Caco-2 (cell line): Measurements from ENCODE around the gene FBXO15. TPM values are rescaled to one million over a fixed set of nuclear protein-coding genes. Genes with fewer than 3 reads are reported as not detected.

Experiments
- BruUV-seq: library from RNA; stranded (reverse); fragments of 400-500 nt; replicated peaks from 2 replicates; lab custom pipeline; 2021; lab: Mats Ljungman, UMichigan
- CTCF ChIA-PET: fragments of 300-600 bp; sonication (Branson Sonifier 250); formaldehyde crosslinking; loops from one replicate; lab custom pipeline; 2022; ENCODE audit warnings: antibody characterized with exemption; lab: Charles Lee
- POLR2A ChIA-PET: fragments of 300-600 bp; sonication (Branson Sonifier 250); formaldehyde crosslinking; loops from one replicate; lab custom pipeline; 2022; ENCODE audit warnings: antibody characterized with exemption; lab: Charles Lee
- DNase-seq, 2 experiments: peaks; one replicate each; pipeline versions ENCODE4 v3.0.0 to v3.0.0-alpha.2; 2020 to 2022
- H3K27me3 ChIP-seq: replicated peaks from 2 replicates; pipeline ENCODE4 v1.6.0; 2011; ENCODE audit warnings: low read length; ENCODE audit not compliant: control insufficient read depth, insufficient read depth
- H3K36me3 ChIP-seq: 2 replicates; pipeline ENCODE4 v1.5.1; 2011; ENCODE audit warnings: low read length; ENCODE audit not compliant: control insufficient read depth, insufficient read depth
- H3K4me1 ChIP-seq: fragments of 250-450 bp; sonication (Bioruptor Pico); 2 replicates; pipeline ENCODE4 v1.5.1; 2020; ENCODE audit warnings: mild to moderate bottlenecking
- H3K4me3 ChIP-seq: 2 replicates; pipeline ENCODE4 v1.5.1; 2011; ENCODE audit warnings: low read depth, mild to moderate bottlenecking, control low read depth, low read length
- H3K9me3 ChIP-seq: fragments of 250-450 bp; sonication (Bioruptor Pico); 2 replicates; pipeline ENCODE4 v1.5.1; 2020; ENCODE audit warnings: mild to moderate bottlenecking, moderate library complexity
- H3K27ac Mint-ChIP-seq: one replicate; pipeline ENCODE4 v1.8.0; 2022; ENCODE audit warnings: mixed read lengths; ENCODE audit not compliant: unreplicated experiment
- H3K27me3 Mint-ChIP-seq: one replicate; pipeline ENCODE4 v1.8.0; 2022; ENCODE audit warnings: mixed read lengths; ENCODE audit not compliant: insufficient read depth, unreplicated experiment
- H3K36me3 Mint-ChIP-seq: one replicate; pipeline ENCODE4 v1.8.0; 2022; ENCODE audit warnings: mild to moderate bottlenecking, mixed read lengths; ENCODE audit not compliant: insufficient read depth, unreplicated experiment
- H3K4me1 Mint-ChIP-seq: one replicate; pipeline ENCODE4 v1.8.0; 2022; ENCODE audit warnings: low read depth, mixed read lengths; ENCODE audit not compliant: unreplicated experiment
- H3K4me3 Mint-ChIP-seq: one replicate; pipeline ENCODE4 v1.8.0; 2022; ENCODE audit warnings: mild to moderate bottlenecking, moderate library complexity, mixed read lengths; ENCODE audit not compliant: unreplicated experiment
- H3K9me3 Mint-ChIP-seq: one replicate; pipeline ENCODE4 v1.8.0; 2022; ENCODE audit warnings: mixed read lengths; ENCODE audit not compliant: unreplicated experiment
- intact Hi-C: fragments of 100-400 bp; cut with micrococcal nuclease; formaldehyde crosslinking; loops from one replicate; pipeline ENCODE4 v1.10.0; 2022; ENCODE audit not compliant: unreplicated experiment
- total RNA-seq: library from RNA; stranded (reverse); gene quantifications from 2 replicates; pipeline ENCODE4 v1.2.3, GENCODE V29; 2022
- TF ChIP-seq, protein P1 (sequence below), 2 experiments: fragments of 200-600 bp in 1 of 2; IDR thresholded peaks; 1 replicate in 1 of 2; 2 replicates in 1 of 2; pipeline versions ENCODE4 v1.5.1 to v1.8.0; 2011 to 2022; ENCODE audit warnings: antibody characterized with exemption in 1 of 2, control low read depth in 1 of 2, inconsistent platforms in 1 of 2, low read depth in 1 of 2, low read length in 1 of 2, mild to moderate bottlenecking in 1 of 2, moderate library complexity in 1 of 2; ENCODE audit not compliant: insufficient read depth in 1 of 2, severe bottlenecking in 1 of 2, unreplicated experiment in 1 of 2

The FBXO15 gene
- total RNA-seq, 1 experiment from 2014 or later: 0.29 TPM

DNA sequence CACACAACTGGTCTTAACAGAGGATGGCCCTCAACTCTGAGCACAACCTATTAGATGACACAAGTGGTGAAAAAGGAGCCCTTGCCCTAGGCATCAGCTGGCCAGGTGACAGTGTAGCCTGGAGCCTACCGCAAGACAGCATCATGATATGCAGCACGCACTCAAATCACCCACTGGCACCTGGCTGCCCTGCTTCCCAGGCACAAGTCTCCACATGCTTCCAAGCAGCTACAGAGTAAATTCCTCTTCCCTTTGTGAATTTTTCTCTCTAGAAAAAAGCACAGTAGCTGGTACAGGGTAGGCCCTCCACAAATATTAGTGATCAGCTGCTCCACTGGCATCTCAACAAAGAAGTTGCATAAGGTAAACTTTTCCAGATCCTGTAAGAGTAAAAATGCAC is 6.0 kb downstream of the FBXO15 start:
- Histone ChIP-seq H3K4me1 (no peaks in the 10 kb centered on the region), H3K36me3 (no peaks in the 10 kb centered on the region), H3K27me3 (no peaks in the 10 kb centered on the region), H3K4me3 (no peak overlapping the region), H3K9me3 (no peaks in the 10 kb centered on the region)
- H3K4me3 Mint-ChIP-seq: no peak overlapping the region
- DNase-seq: no peak
- no TSS peak for BruUV-seq
- intact Hi-C loops: no loop called here
- CTCF ChIA-PET: no interaction called here
- no peaks in the 10 kb centered on the region for H3K36me3 Mint-ChIP-seq
- H3K27ac Mint-ChIP-seq: no peak overlapping the region
- no peaks in the 10 kb centered on the region for H3K9me3 Mint-ChIP-seq
- TF ChIP-seq, protein P1, sequence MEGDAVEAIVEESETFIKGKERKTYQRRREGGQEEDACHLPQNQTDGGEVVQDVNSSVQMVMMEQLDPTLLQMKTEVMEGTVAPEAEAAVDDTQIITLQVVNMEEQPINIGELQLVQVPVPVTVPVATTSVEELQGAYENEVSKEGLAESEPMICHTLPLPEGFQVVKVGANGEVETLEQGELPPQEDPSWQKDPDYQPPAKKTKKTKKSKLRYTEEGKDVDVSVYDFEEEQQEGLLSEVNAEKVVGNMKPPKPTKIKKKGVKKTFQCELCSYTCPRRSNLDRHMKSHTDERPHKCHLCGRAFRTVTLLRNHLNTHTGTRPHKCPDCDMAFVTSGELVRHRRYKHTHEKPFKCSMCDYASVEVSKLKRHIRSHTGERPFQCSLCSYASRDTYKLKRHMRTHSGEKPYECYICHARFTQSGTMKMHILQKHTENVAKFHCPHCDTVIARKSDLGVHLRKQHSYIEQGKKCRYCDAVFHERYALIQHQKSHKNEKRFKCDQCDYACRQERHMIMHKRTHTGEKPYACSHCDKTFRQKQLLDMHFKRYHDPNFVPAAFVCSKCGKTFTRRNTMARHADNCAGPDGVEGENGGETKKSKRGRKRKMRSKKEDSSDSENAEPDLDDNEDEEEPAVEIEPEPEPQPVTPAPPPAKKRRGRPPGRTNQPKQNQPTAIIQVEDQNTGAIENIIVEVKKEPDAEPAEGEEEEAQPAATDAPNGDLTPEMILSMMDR (IDR thresholded peaks at IDR 0.05; ENCODE audit: insufficient read depth in 1 of 2, low read depth in 1 of 2, low read length in 1 of 2, severe bottlenecking in 1 of 2, unreplicated experiment in 1 of 2): no peak
- peaks cover 19% of the 10 kb centered on the region for H3K27me3 Mint-ChIP-seq
- no peaks in the 10 kb centered on the region for H3K4me1 Mint-ChIP-seq
- POLR2A ChIA-PET: no interaction called here

- ChIA-PET CTCF (no interaction called here), POLR2A (no interaction called here)
- Histone ChIP-seq H3K27me3 (no peaks in the 10 kb centered on the region), H3K4me1 (no peaks in the 10 kb centered on the region), H3K36me3 (no peaks in the 10 kb centered on the region), H3K4me3 (no peak overlapping the region), H3K9me3 (no peaks in the 10 kb centered on the region)
- Mint-ChIP-seq H3K36me3 (no peaks in the 10 kb centered on the region), H3K4me3 (no peak overlapping the region), H3K27me3 (peaks cover 19% of the 10 kb centered on the region), H3K4me1 (no peaks in the 10 kb centered on the region), H3K27ac (no peak overlapping the region), H3K9me3 (no peaks in the 10 kb centered on the region)
- BruUV-seq: no TSS peak
- TF ChIP-seq, protein P1 (IDR thresholded peaks at IDR 0.05; ENCODE audit: insufficient read depth in 1 of 2, low read depth in 1 of 2, low read length in 1 of 2, severe bottlenecking in 1 of 2, unreplicated experiment in 1 of 2): no peak
- intact Hi-C loops: no loop called here
- no peak for DNase-seq
Observed at GRCh38 chr18:74140582-74140981, 7.1 kb downstream of the FBXO15 start.

DNA sequence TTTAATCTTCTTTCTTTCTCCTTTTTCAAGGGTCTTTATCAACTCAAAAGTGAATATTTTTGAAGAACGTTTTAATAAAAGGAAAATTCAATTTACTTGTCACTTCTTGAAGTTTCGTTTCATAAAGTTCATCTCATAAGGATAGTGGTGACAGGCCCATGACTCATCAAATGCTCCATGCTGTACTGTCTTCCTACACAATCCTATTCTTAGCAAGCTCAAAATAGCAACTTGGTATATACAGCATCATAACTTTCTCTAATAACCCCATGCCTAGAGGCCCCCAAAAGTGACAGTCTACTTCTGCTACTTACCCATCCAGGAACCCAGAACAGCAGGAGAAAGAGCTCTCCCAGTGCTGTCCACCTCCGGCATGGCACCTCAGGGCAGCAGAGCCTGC is 7.7 kb downstream of the FBXO15 start:
- TF ChIP-seq, protein P1 (IDR thresholded peaks at IDR 0.05; ENCODE audit: insufficient read depth in 1 of 2, low read depth in 1 of 2, low read length in 1 of 2, severe bottlenecking in 1 of 2, unreplicated experiment in 1 of 2): no peak
- ChIA-PET POLR2A (no interaction called here), CTCF (no interaction called here)
- Mint-ChIP-seq H3K4me3 (no peak overlapping the region), H3K27me3 (peaks cover 19% of the 10 kb centered on the region), H3K36me3 (no peaks in the 10 kb centered on the region), H3K4me1 (no peaks in the 10 kb centered on the region), H3K27ac (no peak overlapping the region), H3K9me3 (no peaks in the 10 kb centered on the region)
- Histone ChIP-seq H3K4me1 (no peaks in the 10 kb centered on the region), H3K36me3 (no peaks in the 10 kb centered on the region), H3K4me3 (no peak overlapping the region), H3K27me3 (no peaks in the 10 kb centered on the region), H3K9me3 (no peaks in the 10 kb centered on the region)
- no TSS peak for BruUV-seq
- intact Hi-C loops: no loop called here
- no peak for DNase-seq
